ENCODE results near the gene SEMA4B.

SEMA4B gene

DNA sequence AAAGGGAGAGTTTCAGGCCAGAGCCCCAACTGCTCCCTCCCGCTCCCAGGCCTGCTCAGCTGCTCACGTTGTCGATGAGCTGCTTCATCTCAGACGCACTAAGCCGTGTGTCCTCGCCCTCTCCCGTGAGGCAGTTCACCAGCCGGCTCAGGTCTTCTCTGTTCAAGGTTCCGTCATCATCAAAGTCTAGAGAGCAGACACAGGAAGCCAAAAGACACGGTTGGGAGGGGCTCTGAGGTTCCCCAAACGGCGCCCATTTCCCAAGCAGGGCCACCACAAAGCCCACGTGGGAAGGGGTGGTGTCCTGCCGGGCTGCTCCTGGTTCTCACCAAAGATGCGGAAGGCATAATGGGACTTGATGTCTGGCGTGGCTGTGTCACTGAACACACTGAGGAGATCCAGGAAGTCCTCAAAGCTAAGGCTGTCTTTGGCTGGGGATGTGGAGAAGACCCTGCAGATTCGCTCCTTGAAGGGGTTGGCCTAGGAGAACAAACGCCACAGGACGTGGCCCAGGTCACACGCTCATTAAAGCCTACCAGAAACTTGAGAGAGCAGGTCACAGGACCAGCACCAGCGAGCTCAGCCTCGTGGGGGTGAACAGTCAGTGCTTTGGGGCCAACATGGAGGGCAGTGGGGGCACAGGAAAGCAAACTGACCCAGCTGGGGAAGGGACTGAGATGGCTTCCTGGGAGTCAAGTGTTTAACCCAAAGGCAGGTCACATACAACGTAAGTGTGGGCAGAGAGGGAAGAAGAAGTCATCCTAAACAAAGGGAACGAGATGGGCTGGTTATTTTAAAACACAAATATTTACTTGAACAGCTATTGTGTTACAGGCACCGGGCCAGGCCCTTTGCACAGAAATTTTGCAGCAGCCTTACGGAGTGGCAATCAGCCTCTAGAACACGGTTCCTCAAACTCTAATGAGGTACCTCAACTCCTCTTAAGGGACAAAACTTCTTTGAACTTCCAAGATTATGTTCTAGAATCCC, 30.2 kb downstream of the SEMA4B start:
- ChIA-PET POLR2A (interaction anchor here (1.7 kb wide), 1 partner anchor 30 kb away, joined by 4 read pairs; the partner anchor contains the start of gene SEMA4B), CTCF (interaction anchor here (5.1 kb wide), 1 partner anchor 10 kb away, joined by 37 read pairs; no protein-coding TSS in a partner anchor)
- TF ChIP-seq LEF1 (IDR thresholded peaks at IDR 0.05; ENCODE audit: borderline replicate concordance) (no peak), L3MBTL2 (conservative IDR thresholded peaks at IDR 0.05) (no peak), SP1 (IDR thresholded peaks at IDR 0.05) (no peak), CTBP1 (IDR thresholded peaks at IDR 0.05; ENCODE audit: borderline replicate concordance) (no peak), TARDBP (IDR thresholded peaks at IDR 0.05) (no peak), NFRKB (IDR thresholded peaks at IDR 0.05) (no peak), FOXM1 (IDR thresholded peaks at IDR 0.05; ENCODE audit: borderline replicate concordance) (no peak), HDGF (IDR thresholded peaks at IDR 0.05; ENCODE audit: borderline replicate concordance) (no peak), ARNT (IDR thresholded peaks at IDR 0.05) (no peak), ZNF384 (IDR thresholded peaks at IDR 0.05) (no peak), FOXK2 (IDR thresholded peaks at IDR 0.05) (no peak), ELF4 (IDR thresholded peaks at IDR 0.05) (no peak), SUZ12 (IDR thresholded peaks at IDR 0.05) (no peak)
- TF ChIP-seq, protein P1, sequence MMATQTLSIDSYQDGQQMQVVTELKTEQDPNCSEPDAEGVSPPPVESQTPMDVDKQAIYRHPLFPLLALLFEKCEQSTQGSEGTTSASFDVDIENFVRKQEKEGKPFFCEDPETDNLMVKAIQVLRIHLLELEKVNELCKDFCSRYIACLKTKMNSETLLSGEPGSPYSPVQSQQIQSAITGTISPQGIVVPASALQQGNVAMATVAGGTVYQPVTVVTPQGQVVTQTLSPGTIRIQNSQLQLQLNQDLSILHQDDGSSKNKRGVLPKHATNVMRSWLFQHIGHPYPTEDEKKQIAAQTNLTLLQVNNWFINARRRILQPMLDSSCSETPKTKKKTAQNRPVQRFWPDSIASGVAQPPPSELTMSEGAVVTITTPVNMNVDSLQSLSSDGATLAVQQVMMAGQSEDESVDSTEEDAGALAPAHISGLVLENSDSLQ (IDR thresholded peaks at IDR 0.05): no peak
- DNase-seq (ENCODE audit: extremely low spot score): no peak

DNA sequence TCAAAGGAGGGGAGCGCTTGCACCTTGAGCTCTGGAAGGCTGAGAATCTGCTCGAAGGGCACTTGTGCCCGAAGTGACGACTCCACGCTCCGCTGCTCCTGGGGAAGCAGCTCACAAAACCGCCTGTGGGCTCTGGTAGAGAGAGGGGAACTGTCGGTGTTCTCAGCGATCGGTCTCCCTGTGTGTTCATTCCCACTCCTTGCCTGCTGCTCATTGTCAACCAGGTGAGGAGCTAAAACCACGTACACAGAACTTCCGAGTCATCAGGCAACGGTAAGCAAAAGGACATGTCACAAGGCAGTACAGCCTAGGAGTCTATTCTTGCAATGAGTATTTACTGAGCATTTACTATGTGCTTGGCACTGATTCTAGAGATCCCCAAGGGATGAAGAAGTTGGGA, 31.1 kb downstream of the SEMA4B start:
- ChIA-PET POLR2A (interaction anchor here (2.0 to 3.1 kb wide), 3 partner anchors 17 to 36 kb away, joined by 6 to 37 read pairs (median 10); partner anchors contain the start of genes SEMA4B and TTLL13), CTCF (interaction anchor here (1.1 to 5.1 kb wide), 3 partner anchors 9 to 17 kb away, joined by 3 to 37 read pairs (median 4); partner anchors contain the start of gene TTLL13)
- TF ChIP-seq ELF4 (IDR thresholded peaks at IDR 0.05) (no peak), ZNF384 (IDR thresholded peaks at IDR 0.05) (no peak), FOXM1 (IDR thresholded peaks at IDR 0.05; ENCODE audit: borderline replicate concordance) (no peak), L3MBTL2 (conservative IDR thresholded peaks at IDR 0.05) (no peak)
- TF ChIP-seq, protein P1 (IDR thresholded peaks at IDR 0.05): no peak
- no peak for DNase-seq (ENCODE audit: extremely low spot score)

DNA sequence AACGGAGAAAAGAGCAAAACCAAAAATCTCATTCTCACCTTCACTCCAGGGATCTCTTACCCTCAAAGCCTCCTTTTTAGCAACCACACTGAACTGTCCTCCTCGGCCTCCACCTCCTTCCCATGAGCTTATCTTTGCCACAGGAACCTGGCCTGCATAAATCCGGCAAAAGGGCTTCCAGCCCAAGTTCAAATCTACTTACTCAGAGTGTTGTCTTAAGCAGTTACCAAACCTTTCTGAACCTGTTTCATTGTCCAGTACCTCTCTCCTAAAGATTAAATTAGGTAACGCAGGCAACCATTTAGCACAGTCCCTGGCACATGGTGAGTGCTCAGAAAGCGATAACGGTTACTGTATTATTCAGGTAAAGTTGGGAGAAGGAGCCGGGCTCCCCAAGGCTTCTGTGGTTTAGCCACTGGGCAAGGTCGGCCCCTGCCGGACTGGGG, 31.8 kb downstream of the SEMA4B start:
- ChIA-PET CTCF (interaction anchor here (0.6 to 5.1 kb wide), 8 partner anchors 10 to 94 kb away, joined by 3 to 37 read pairs (median 4); partner anchors contain the start of genes SEMA4B and TTLL13), POLR2A (interaction anchor here (0.6 to 3.1 kb wide), 10 partner anchors 11 to 67 kb away, joined by 3 to 37 read pairs (median 10); partner anchors contain the start of genes NGRN, SEMA4B and TTLL13)
- no peak for DNase-seq (ENCODE audit: extremely low spot score)
- TF ChIP-seq ELF4 (IDR thresholded peaks at IDR 0.05) (no peak), ZNF384 (IDR thresholded peaks at IDR 0.05) (no peak), HDGF (IDR thresholded peaks at IDR 0.05; ENCODE audit: borderline replicate concordance) (no peak), L3MBTL2 (conservative IDR thresholded peaks at IDR 0.05) (no peak), SP1 (IDR thresholded peaks at IDR 0.05) (no peak), SUZ12 (IDR thresholded peaks at IDR 0.05) (no peak), FOXA1 (IDR thresholded peaks at IDR 0.05) (no peak), FOXM1 (IDR thresholded peaks at IDR 0.05; ENCODE audit: borderline replicate concordance) (no peak), TARDBP (IDR thresholded peaks at IDR 0.05) (no peak), ARNT (IDR thresholded peaks at IDR 0.05) (no peak), CTBP1 (IDR thresholded peaks at IDR 0.05; ENCODE audit: borderline replicate concordance) (no peak)

DNA sequence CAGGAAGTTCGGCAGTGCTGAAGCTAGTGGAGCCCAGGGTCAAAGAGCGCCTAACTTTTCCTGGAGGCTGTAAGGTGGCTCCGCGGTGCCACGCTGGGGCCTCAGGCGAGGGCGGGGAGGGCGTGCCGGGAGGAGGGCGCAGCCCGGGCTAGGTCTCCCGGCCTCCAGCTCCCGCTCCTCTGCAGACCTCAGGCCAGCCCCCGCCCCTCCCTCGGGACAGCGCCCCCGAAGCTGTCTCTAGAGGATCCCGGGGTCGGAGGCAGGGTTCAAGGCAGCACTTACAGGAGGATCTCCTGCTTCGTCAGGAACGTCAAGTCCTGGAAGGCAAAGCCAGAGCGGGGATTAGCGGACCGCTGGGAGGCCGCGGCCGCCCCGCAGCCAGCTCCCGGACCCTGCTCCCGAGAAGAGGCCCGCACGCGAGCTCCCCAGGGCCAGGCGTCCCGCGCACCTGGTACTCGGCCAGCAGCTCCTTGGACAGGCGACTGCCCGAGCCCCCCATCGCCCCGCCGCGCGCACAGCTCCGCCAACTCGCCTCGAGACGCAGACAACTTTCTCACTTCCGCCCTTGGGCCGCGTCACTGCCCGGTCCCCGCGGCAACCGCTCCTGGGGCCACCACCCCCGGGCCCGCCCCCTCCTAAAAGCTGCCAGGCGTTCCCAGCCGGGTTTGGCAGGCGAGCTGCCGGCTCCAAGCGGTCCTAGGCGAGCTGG, 32.4 kb downstream of the SEMA4B start, which contains the start of gene CIB1:
TSS of gene CIB1 (minus strand) at position 555 of the 709 bp plus-strand sequence. CDS start at position 499, 56 bp downstream.
- ChIA-PET CTCF (interaction anchor here (0.6 to 5.1 kb wide), 8 partner anchors 11 to 94 kb away, joined by 3 to 37 read pairs (median 4); partner anchors contain the start of genes SEMA4B and TTLL13), POLR2A (interaction anchor here (0.6 to 3.1 kb wide), 15 partner anchors 8 to 484 kb away, joined by 3 to 37 read pairs (median 5); partner anchors contain the start of genes BLM, IDH2, NGRN and SEMA4B)
- peak; percentile 100 for DNase-seq (ENCODE audit: extremely low spot score)
- TF ChIP-seq L3MBTL2 (conservative IDR thresholded peaks at IDR 0.05) (peak; percentile 57), ELF4 (IDR thresholded peaks at IDR 0.05) (peak; percentile 44; the same call in 1 of the 2 replicates), SUZ12 (IDR thresholded peaks at IDR 0.05) (no peak)

GRCh38 chr15:90234096-90234988, 33.2 kb downstream of the SEMA4B start, which contains the start of gene GDPGP1:
TSS of gene GDPGP1 (plus strand) at chr15:90234209. CDS start at chr15:90240909, 6,700 bp downstream.
- ChIA-PET POLR2A (interaction anchor here (0.9 to 3.1 kb wide), 13 partner anchors 8 to 483 kb away, joined by 3 to 37 read pairs (median 6); partner anchors contain the start of genes BLM, IDH2, NGRN and SEMA4B), CTCF (interaction anchor here (1.2 to 5.1 kb wide), 5 partner anchors 13 to 95 kb away, joined by 3 to 37 read pairs (median 5); no protein-coding TSS in a partner anchor)
- no peak for DNase-seq (ENCODE audit: extremely low spot score)
- TF ChIP-seq CTBP1 (IDR thresholded peaks at IDR 0.05; ENCODE audit: borderline replicate concordance) (no peak), ARNT (IDR thresholded peaks at IDR 0.05) (no peak), LEF1 (IDR thresholded peaks at IDR 0.05; ENCODE audit: borderline replicate concordance) (no peak), FOXK2 (IDR thresholded peaks at IDR 0.05) (no peak), SUZ12 (IDR thresholded peaks at IDR 0.05) (no peak), L3MBTL2 (conservative IDR thresholded peaks at IDR 0.05) (no peak), NFRKB (IDR thresholded peaks at IDR 0.05) (no peak), TARDBP (IDR thresholded peaks at IDR 0.05) (no peak), SP1 (IDR thresholded peaks at IDR 0.05) (no peak), BHLHE40 (IDR thresholded peaks at IDR 0.05; ENCODE audit: borderline replicate concordance) (no peak), FOXM1 (IDR thresholded peaks at IDR 0.05; ENCODE audit: borderline replicate concordance) (no peak), HDGF (IDR thresholded peaks at IDR 0.05; ENCODE audit: borderline replicate concordance) (no peak), ZNF384 (IDR thresholded peaks at IDR 0.05) (no peak), ELF4 (IDR thresholded peaks at IDR 0.05) (no peak; the same call in 1 of the 2 replicates), FOXA1 (IDR thresholded peaks at IDR 0.05) (no peak)
- TF ChIP-seq, protein P1 (IDR thresholded peaks at IDR 0.05): no peak
